GM18498 (cell line): ENCODE data around the gene PSMD13.

Experiments used
- ATAC-seq: cut with Tn5 transposase; IDR thresholded peaks from one replicate; pipeline ENCODE4 v1.9.1; 2021; ENCODE audit warnings: mild to moderate bottlenecking, moderate library complexity; ENCODE audit not compliant: unreplicated experiment

The PSMD13 gene

DNA sequence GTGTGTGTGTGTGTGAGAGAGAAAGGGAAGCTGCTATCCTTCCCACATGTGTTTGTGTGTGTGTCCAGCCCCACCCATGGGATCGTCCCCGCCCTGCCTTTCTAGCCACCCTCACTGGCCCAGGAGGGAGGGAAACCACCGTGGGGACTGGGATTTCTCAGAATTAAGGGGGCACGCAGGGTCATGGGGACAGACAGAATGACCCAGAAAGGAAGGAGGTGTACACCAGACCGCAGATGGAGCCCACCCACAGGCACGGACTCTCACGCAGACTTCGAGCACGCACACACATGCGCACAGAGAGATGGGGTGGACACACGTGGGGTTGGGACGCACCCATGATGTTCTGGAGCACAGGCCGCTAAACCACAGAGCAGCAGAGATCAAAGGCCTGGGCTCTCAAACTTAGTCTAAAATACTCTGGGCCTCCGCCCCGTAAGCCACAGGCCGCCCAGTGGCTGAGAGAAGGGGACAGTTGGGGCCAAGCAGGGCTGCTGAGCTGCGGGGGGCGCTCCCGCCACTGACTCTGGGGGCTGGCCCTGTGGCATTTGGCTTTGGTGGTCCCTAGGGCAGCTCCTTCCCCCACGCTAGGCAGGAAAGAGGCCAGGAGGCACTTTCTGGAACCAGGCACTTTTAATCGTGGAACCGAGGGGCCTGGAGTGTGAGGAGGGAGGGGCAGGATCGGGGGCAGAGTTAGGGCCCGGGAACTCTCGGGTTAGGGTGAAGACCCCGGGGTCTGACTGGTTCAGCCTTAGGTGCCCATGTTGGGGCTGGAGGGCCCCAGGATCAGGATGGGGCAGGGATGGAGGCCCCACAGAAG lies 61.0 kb downstream of the PSMD13 start:
- no peak for ATAC-seq

DNA sequence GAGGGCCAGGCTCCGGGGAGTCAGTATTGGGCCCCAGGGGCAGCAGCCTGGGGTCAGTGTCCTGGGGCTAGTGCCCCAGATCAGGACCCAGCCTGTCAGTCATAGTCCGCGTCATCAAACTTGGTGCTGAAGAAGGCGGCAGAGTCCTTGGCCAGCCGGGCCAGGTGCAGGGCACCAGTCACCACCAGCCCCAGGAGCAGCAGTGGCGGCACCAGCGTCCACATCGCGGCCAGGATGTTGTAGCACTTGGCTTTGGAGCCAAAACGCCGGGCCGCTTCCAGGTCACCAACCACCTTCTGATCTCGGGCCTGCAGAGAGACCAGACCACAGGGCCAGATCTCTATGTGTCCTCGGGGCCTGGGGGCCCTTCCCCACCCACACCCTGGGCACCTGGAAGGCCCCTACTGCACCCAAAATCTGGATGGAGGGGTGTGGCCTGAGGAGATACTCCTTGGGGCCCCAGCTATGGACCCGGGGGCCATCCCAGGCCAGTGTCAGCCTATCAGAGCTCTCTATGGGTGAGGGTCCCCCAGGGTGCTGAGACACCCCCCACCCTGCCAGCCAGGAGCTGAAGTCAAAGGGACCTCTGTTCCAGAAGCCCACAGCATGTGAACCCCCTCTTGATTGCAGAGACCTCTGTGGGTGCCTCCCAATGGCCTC lies 61.8 kb downstream of the PSMD13 start:
- ATAC-seq: no peak

DNA sequence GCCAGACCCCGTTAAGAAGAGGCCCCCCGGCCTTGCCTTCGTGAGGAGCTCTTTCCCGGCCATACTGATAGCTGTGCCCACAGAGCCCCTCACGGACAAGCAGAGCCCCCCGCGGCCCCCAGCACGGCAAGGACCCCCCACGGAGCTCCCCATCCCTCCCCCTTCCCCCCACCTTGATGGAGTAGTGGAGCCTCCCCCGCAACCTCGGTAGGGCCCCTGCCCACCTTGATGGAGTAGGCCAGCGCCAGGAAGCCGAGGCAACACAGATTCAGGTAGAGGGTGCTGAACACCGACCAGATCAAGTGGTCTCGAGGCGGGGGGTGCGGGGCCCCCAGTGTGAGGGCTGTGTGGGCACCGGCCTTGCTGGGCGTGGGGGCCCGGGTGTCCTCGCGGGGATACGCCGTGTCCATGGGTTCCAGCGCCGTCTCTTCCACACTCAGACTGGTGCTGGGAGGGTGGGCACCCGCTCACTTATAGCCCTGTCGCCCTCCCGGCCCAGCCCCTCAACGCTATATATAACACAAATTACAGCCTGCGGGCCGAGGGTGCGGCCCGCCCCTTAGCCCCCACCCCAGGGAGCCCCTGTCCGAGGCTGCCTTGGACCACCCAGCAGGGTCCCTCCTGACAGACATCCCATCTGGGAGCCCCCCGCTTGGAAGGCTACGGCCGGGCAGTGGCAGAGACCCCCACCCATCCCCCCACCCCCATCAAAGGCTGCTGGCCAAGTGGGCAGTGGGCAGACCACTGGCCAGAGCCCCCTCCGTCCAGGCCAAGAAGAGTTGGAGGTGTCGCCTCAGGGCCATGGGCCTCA lies 62.5 kb downstream of the PSMD13 start, which contains the start of gene IFITM5:
TSS of gene IFITM5 (minus strand) at position 446 of the 811 bp plus-strand sequence. CDS start at position 410, 36 bp downstream.
- no peak for ATAC-seq

DNA sequence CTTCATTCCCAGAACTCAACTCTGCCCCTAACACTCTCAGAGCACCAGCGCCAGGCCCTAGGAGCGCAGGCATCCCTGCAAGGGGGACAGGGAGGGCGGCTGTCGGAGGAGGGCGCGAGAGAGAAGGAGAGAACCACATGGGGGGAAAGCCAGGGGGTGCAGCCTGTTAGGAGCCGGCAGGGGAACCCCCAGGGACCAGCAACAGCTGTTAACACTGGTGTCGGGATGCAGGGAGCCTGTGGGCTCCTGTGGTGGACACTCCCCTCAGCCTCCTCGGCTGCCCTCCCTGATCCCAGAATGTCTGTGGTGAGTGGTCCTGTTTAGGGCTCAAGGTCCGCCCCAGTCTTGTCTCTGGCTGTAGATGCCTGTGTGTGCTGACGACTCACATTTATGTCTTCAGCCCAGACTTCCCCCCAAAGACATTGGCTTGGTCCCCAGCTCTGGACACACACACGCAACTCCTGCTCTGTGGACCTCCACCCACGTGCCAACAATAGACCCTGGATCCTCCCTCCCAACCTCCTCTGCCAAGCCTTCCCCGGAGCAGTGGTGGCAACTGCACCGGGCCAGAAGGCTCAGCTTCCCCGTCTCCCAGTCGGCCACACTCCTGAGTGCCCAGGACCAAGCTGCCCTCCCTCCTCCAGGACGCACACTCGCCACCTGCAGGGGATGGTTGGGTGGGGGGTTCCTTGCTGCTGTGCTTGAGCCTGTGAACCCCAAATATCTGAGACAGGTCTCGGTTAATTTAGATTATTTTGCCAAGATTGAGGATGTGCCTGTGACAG lies 63.4 kb downstream of the PSMD13 start:
- no peak for ATAC-seq
